HepG2 (cell line): ENCODE measurements around the gene RRP12.

ENCODE experiments used
- CAMTA2 ChIP-seq: sonication (generic); formaldehyde crosslinking; IDR thresholded peaks from 2 replicates; pipeline ENCODE4 v1.4.0; 2020; ENCODE audit warnings: mild to moderate bottlenecking, missing genetic modification reagents, borderline replicate concordance
- NFE2L2 ChIP-seq: fragments of 150-350 bp; IDR thresholded peaks from 2 replicates; pipeline ENCODE4 v1.6.1; 2014; ENCODE audit warnings: low read length
- POLR2A ChIP-seq, 2 experiments: IDR thresholded peaks; 2 replicates each; pipeline ENCODE4 v1.6.1; 2011; ENCODE audit warnings: low read depth in 2 of 2, low read length in 2 of 2, mild to moderate bottlenecking in 1 of 2, moderate library complexity in 1 of 2; ENCODE audit not compliant: insufficient read depth in 1 of 2
- ZNF143 ChIP-seq: sonication (generic); formaldehyde crosslinking; IDR thresholded peaks from 2 replicates; pipeline ENCODE4 v1.4.0; 2020; ENCODE audit warnings: missing genetic modification reagents
- TF ChIP-seq, protein P1 (sequence below): sonication (generic); formaldehyde crosslinking; IDR thresholded peaks from 2 replicates; pipeline ENCODE4 v1.5.0; 2020; ENCODE audit warnings: mild to moderate bottlenecking, missing genetic modification reagents, moderate library complexity
- TF ChIP-seq, protein P2 (sequence below), 2 experiments: IDR thresholded peaks; 2 replicates each; pipeline ENCODE4 v1.6.1; 2011 to 2012; ENCODE audit warnings: low read length in 2 of 2, borderline replicate concordance in 1 of 2, low read depth in 1 of 2, mild to moderate bottlenecking in 1 of 2, moderate library complexity in 1 of 2
- TF ChIP-seq, protein P3 (sequence below): IDR thresholded peaks from 2 replicates; pipeline ENCODE4 v1.6.1; 2016
- TF ChIP-seq, protein P4 (sequence below): sonication (generic); formaldehyde crosslinking; IDR thresholded peaks from 2 replicates; pipeline ENCODE4 v1.4.0; 2020; ENCODE audit warnings: missing genetic modification reagents

DNA sequence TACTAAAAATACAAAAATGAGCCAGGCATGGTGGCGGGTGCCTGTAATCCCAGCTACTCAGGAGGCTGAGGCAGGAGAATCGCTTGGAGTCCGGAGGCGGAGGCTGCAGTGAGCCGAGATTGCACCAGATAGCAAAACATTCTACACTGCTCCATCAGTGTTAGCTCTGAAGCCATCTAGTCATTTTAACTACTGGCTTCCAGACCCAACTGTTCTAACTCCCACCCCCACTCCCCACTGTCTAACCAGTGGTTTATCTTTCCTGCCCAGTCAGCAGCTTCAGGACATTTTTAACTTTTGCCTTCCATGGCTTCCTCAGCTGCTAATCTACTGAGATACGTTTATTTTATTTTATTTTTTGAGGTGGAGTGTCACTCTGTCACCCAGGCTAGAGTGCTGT, 88.2 kb downstream of the RRP12 start:
- TF ChIP-seq CAMTA2 (CRISPR knock-in tag) (no peak), ZNF143 (no peak), POLR2A (IDR thresholded peaks at IDR 0.05; ENCODE audit: insufficient read depth in 1 of 2, low read depth in 2 of 2, low read length in 2 of 2) (no peak), NFE2L2 (no peak)
- TF ChIP-seq, protein P1, sequence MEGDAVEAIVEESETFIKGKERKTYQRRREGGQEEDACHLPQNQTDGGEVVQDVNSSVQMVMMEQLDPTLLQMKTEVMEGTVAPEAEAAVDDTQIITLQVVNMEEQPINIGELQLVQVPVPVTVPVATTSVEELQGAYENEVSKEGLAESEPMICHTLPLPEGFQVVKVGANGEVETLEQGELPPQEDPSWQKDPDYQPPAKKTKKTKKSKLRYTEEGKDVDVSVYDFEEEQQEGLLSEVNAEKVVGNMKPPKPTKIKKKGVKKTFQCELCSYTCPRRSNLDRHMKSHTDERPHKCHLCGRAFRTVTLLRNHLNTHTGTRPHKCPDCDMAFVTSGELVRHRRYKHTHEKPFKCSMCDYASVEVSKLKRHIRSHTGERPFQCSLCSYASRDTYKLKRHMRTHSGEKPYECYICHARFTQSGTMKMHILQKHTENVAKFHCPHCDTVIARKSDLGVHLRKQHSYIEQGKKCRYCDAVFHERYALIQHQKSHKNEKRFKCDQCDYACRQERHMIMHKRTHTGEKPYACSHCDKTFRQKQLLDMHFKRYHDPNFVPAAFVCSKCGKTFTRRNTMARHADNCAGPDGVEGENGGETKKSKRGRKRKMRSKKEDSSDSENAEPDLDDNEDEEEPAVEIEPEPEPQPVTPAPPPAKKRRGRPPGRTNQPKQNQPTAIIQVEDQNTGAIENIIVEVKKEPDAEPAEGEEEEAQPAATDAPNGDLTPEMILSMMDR (CRISPR knock-in tag) = no peak
- TF ChIP-seq, protein P2, sequence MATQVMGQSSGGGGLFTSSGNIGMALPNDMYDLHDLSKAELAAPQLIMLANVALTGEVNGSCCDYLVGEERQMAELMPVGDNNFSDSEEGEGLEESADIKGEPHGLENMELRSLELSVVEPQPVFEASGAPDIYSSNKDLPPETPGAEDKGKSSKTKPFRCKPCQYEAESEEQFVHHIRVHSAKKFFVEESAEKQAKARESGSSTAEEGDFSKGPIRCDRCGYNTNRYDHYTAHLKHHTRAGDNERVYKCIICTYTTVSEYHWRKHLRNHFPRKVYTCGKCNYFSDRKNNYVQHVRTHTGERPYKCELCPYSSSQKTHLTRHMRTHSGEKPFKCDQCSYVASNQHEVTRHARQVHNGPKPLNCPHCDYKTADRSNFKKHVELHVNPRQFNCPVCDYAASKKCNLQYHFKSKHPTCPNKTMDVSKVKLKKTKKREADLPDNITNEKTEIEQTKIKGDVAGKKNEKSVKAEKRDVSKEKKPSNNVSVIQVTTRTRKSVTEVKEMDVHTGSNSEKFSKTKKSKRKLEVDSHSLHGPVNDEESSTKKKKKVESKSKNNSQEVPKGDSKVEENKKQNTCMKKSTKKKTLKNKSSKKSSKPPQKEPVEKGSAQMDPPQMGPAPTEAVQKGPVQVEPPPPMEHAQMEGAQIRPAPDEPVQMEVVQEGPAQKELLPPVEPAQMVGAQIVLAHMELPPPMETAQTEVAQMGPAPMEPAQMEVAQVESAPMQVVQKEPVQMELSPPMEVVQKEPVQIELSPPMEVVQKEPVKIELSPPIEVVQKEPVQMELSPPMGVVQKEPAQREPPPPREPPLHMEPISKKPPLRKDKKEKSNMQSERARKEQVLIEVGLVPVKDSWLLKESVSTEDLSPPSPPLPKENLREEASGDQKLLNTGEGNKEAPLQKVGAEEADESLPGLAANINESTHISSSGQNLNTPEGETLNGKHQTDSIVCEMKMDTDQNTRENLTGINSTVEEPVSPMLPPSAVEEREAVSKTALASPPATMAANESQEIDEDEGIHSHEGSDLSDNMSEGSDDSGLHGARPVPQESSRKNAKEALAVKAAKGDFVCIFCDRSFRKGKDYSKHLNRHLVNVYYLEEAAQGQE (IDR thresholded peaks at IDR 0.05; ENCODE audit: borderline replicate concordance in 1 of 2, low read depth in 1 of 2, low read length in 2 of 2) = no peak
- TF ChIP-seq, protein P3, sequence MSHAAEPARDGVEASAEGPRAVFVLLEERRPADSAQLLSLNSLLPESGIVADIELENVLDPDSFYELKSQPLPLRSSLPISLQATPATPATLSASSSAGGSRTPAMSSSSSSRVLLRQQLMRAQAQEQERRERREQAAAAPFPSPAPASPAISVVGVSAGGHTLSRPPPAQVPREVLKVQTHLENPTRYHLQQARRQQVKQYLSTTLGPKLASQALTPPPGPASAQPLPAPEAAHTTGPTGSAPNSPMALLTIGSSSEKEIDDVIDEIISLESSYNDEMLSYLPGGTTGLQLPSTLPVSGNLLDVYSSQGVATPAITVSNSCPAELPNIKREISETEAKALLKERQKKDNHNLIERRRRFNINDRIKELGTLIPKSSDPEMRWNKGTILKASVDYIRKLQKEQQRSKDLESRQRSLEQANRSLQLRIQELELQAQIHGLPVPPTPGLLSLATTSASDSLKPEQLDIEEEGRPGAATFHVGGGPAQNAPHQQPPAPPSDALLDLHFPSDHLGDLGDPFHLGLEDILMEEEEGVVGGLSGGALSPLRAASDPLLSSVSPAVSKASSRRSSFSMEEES (CRISPR knock-in tag) = no peak
- TF ChIP-seq, protein P4, sequence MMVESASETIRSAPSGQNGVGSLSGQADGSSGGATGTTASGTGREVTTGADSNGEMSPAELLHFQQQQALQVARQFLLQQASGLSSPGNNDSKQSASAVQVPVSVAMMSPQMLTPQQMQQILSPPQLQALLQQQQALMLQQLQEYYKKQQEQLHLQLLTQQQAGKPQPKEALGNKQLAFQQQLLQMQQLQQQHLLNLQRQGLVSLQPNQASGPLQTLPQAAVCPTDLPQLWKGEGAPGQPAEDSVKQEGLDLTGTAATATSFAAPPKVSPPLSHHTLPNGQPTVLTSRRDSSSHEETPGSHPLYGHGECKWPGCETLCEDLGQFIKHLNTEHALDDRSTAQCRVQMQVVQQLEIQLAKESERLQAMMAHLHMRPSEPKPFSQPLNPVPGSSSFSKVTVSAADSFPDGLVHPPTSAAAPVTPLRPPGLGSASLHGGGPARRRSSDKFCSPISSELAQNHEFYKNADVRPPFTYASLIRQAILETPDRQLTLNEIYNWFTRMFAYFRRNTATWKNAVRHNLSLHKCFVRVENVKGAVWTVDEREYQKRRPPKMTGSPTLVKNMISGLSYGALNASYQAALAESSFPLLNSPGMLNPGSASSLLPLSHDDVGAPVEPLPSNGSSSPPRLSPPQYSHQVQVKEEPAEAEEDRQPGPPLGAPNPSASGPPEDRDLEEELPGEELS (CRISPR knock-in tag) = no peak
